ENCODE results near the gene TTC34.
"Not testable (repeated sequence)": the region's sequence is repeated elsewhere in the genome, so short reads cannot be mapped to it uniquely, and the experiment has no call there.

The TTC34 gene

GRCh38 chr1:2778220-2778592 is 23.3 kb downstream of the TTC34 start:
- H3K4me3 ChIP-seq (ENCODE audit: low read depth, low read length), result no peak overlapping the region

GRCh38 chr1:2777424-2778219 is 23.9 kb downstream of the TTC34 start:
- no peak overlapping the region for H3K4me3 ChIP-seq (ENCODE audit: low read depth, low read length)

- not testable (repeated sequence) for H3K4me3 ChIP-seq (ENCODE audit: low read depth, low read length)
Observed at GRCh38 chr1:2775333-2775732, 26.2 kb downstream of the TTC34 start.

- not testable (repeated sequence) for H3K4me3 ChIP-seq (ENCODE audit: low read depth, low read length)
Observed at GRCh38 chr1:2768052-2768451, 33.4 kb downstream of the TTC34 start.

GRCh38 chr1:2759433-2759832 is 42.1 kb downstream of the TTC34 start:
- not testable (repeated sequence) for H3K4me3 ChIP-seq (ENCODE audit: low read depth, low read length)

- not testable (repeated sequence) for H3K4me3 ChIP-seq (ENCODE audit: low read depth, low read length)
Observed at GRCh38 chr1:2757519-2757918, 44.0 kb downstream of the TTC34 start.

GRCh38 chr1:2755426-2755825 is 46.1 kb downstream of the TTC34 start:
- H3K4me3 ChIP-seq (ENCODE audit: low read depth, low read length), result not testable (repeated sequence)

- H3K4me3 ChIP-seq (ENCODE audit: low read depth, low read length), result not testable (repeated sequence)
Observed at GRCh38 chr1:2754597-2754996, 46.9 kb downstream of the TTC34 start.

GRCh38 chr1:2752503-2752902 is 49.0 kb downstream of the TTC34 start:
- H3K4me3 ChIP-seq (ENCODE audit: low read depth, low read length), result not testable (repeated sequence)

GRCh38 chr1:2751866-2752265 is 49.6 kb downstream of the TTC34 start:
- H3K4me3 ChIP-seq (ENCODE audit: low read depth, low read length), result not testable (repeated sequence)

- H3K4me3 ChIP-seq (ENCODE audit: low read depth, low read length), result not testable (repeated sequence)
Observed at GRCh38 chr1:2750766-2751730, 50.4 kb downstream of the TTC34 start.

- H3K4me3 ChIP-seq (ENCODE audit: low read depth, low read length), result not testable (repeated sequence)
Observed at GRCh38 chr1:2750041-2750680, 51.3 kb downstream of the TTC34 start.

- not testable (repeated sequence) for H3K4me3 ChIP-seq (ENCODE audit: low read depth, low read length)
Observed at GRCh38 chr1:2748626-2749025, 52.9 kb downstream of the TTC34 start.

GRCh38 chr1:2694796-2695195 is 106.7 kb downstream of the TTC34 start:
- not testable (repeated sequence) for H3K4me3 ChIP-seq (ENCODE audit: low read depth, low read length)

GRCh38 chr1:2690180-2690579 is 111.3 kb downstream of the TTC34 start:
- not testable (repeated sequence) for H3K4me3 ChIP-seq (ENCODE audit: low read depth, low read length)

GRCh38 chr1:2688336-2688665 is 113.2 kb downstream of the TTC34 start:
- not testable (repeated sequence) for H3K4me3 ChIP-seq (ENCODE audit: low read depth, low read length)

- H3K4me3 ChIP-seq (ENCODE audit: low read depth, low read length), result not testable (repeated sequence)
Observed at GRCh38 chr1:2687638-2688335, 113.7 kb downstream of the TTC34 start.

GRCh38 chr1:2687174-2687591 is 114.3 kb downstream of the TTC34 start:
- not testable (repeated sequence) for H3K4me3 ChIP-seq (ENCODE audit: low read depth, low read length)

- H3K4me3 ChIP-seq (ENCODE audit: low read depth, low read length), result not testable (repeated sequence)
Observed at GRCh38 chr1:2686091-2686863, 115.2 kb downstream of the TTC34 start.

- H3K4me3 ChIP-seq (ENCODE audit: low read depth, low read length), result not testable (repeated sequence)
Observed at GRCh38 chr1:2685671-2686070, 115.8 kb downstream of the TTC34 start.
